Stimulated activated CD4-positive, alpha-beta T cell treated with anti-CD3 and anti-CD28 coated beads, Interleukin-12 subunit alpha, Interleukin-12 subunit beta, amount 100 ng/mL, for 4 hours (primary cell): ENCODE data around the gene ADAMTS2.

Experiments used
- DNase-seq: peaks from one replicate; pipeline ENCODE4 v3.0.0-alpha.2; 2020

ADAMTS2 gene

GRCh38 chr5:179167871-179168451, 177.3 kb downstream of the ADAMTS2 start:
- DNase-seq = no peak

GRCh38 chr5:179166886-179167841, 178.1 kb downstream of the ADAMTS2 start:
- peak; percentile 72 for DNase-seq

- no peak for DNase-seq
Observed at GRCh38 chr5:179166171-179166885, 178.9 kb downstream of the ADAMTS2 start.

DNA sequence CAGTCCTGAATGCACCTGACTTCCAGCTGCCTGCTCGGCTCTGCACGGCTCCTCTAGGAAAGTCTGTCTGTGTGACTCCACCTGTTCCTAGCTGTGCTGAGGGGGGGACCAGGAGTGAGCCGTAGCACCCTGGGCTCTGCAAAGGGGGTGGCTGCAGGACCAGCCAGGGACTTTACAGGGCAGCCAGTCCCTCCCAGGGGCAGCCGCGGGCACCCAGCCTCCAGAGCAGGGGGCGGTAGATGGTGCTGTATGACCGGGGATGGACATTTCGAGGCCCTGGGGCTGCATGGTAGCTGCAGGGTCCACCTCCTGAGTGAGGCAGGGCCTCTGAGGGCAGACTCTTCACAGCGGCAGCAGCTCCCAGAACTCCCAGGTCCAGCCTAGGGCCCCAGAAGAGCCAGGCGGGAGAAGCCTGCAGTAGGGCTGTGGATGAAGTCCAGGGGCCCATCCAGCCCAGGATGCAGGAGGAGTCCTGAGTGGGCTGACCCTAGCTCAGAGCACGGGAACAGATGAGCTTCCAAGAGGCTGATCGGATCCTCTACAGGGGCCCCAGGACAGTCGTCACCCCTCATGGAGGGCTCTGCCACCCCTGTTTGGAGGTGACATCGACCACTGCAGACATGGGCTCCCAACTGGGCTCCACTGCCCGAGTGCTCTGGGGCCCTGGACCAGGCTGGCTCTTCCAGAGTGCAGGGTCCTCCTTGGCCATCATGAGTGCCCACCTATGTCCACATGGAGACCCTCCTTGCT, 179.7 kb downstream of the ADAMTS2 start:
- no peak for DNase-seq

- DNase-seq = no peak
Observed at GRCh38 chr5:179164331-179165311, 180.6 kb downstream of the ADAMTS2 start.

GRCh38 chr5:179163236-179164155, 181.8 kb downstream of the ADAMTS2 start:
- DNase-seq = no peak

GRCh38 chr5:179162351-179163235, 182.7 kb downstream of the ADAMTS2 start:
- no peak for DNase-seq

DNA sequence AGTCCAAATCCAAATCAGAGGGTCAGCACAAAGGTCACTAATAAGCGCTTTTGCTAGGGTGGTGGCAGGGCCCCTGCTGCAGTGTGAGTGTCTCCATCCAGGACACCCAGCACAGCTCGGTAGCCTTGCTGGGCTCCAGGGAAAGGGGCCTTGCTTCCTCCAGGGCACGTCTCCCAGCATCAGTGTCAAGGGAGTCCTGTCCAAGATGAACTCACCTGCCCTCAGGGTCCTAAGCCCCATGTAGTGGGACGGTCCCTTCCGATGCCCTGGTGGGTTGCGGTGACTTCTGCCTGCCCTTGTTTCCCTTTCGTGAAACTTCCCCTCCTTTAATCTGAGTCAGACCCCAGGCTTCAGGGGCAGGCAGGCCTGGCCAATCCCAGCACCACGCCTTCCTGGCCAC, 183.4 kb downstream of the ADAMTS2 start:
- DNase-seq = no peak

- DNase-seq = no peak
Observed at GRCh38 chr5:179160584-179160983, 184.7 kb downstream of the ADAMTS2 start.

GRCh38 chr5:179158556-179158955, 186.7 kb downstream of the ADAMTS2 start:
- no peak for DNase-seq

DNA sequence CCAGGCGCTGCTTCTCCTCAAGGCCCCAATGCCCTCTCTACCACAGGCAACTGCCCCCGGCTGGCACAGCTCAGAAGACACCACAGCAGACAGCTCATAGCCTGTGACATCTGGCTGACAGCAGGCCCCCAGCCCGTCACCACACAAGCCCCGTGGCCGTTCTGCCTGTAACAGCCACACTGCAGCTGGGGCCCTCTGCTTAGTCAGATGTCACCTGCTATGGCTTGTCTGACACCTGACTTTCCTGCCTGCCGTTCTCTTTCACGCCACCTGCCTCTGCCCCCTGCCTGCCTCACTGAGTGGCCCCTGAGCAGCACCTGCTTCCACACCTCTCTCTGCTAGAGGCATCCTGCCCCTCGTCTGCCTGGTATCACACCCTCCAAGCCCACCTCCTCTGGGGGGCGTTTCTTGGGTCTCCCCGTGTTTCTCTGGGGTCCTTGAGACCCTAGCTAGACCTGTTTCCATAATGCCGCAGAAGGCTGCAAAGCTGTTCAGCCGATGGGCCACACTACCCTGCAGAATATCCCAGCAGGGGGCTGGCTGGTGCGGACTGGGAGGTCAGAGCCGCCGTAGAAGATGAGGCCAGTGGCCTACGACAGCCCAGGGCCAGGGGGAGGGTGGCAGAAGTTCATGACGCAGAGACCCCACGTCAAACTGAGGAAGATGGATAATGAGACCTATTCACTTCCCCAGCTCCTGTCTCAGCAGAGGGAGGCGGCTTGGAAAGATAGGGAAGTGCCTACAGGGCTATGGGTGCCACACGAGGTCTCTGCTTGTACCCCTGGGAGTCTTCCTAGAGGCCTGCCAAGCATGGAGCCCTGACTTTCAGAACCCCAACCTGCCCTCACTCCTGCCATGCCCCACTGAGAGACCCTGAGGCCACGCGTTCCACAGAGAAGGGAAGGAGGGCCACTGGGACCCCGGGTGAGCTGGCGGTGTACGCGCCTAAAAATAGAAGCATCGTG, 190.0 kb downstream of the ADAMTS2 start:
- no peak for DNase-seq

GRCh38 chr5:179154346-179154990, 190.8 kb downstream of the ADAMTS2 start:
- no peak for DNase-seq

DNA sequence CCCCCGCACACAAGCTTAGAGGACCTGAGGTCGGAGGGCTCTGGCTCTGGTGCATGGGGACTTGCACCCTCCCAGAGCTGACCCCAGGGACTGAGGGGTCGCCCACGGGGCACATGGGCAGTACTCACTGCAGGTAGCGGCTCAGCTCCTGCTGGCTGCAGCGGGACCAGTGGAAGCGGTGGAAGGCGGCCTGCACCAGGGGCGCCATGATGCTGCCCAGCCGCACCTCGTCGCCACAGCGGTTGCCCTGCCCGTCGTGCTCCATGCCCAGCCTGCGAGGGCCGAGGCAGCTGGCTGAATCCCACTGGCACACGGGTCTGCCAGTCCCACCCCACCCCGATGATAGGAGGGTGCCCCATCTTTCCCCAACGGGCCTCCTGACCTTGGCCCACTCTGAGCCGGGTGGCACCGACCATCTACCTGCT, 191.3 kb downstream of the ADAMTS2 start:
- DNase-seq = no peak

GRCh38 chr5:179153341-179153901, 191.8 kb downstream of the ADAMTS2 start:
- DNase-seq = no peak

- no peak for DNase-seq
Observed at GRCh38 chr5:179152941-179153340, 192.3 kb downstream of the ADAMTS2 start.

GRCh38 chr5:179152144-179152895, 192.9 kb downstream of the ADAMTS2 start:
- no peak for DNase-seq
